GM21576 (cell line): ENCODE results near the gene KIFC3.
"Not testable (repeated sequence)": the region's sequence is repeated elsewhere in the genome, so short reads cannot be mapped to it uniquely, and the experiment has no call there.

Experiments used
- ATAC-seq: cut with Tn5 transposase; IDR thresholded peaks from one replicate; pipeline ENCODE4 v1.9.1; 2021; ENCODE audit warnings: mild to moderate bottlenecking, moderate library complexity; ENCODE audit not compliant: unreplicated experiment

KIFC3 gene

GRCh38 chr16:57726433-57726947 lies 75.8 kb downstream of the KIFC3 start:
- ATAC-seq: no peak

GRCh38 chr16:57725976-57726375 lies 76.3 kb downstream of the KIFC3 start:
- no peak for ATAC-seq

GRCh38 chr16:57725554-57725953 lies 76.7 kb downstream of the KIFC3 start:
- ATAC-seq: no peak

- ATAC-seq: no peak
These were observed 77.1 kb downstream of the KIFC3 start for GRCh38 chr16:57725151-57725550.

- ATAC-seq: no peak
These were observed 77.8 kb downstream of the KIFC3 start for GRCh38 chr16:57724531-57724930.

GRCh38 chr16:57723170-57723569 lies 79.1 kb downstream of the KIFC3 start:
- ATAC-seq: no peak

GRCh38 chr16:57722651-57723050 lies 79.6 kb downstream of the KIFC3 start:
- no peak for ATAC-seq

GRCh38 chr16:57722210-57722499 lies 80.1 kb downstream of the KIFC3 start:
- ATAC-seq: no peak

- no peak for ATAC-seq
These were observed 80.7 kb downstream of the KIFC3 start for GRCh38 chr16:57721356-57722209.

GRCh38 chr16:57720142-57720575 lies 82.1 kb downstream of the KIFC3 start:
- ATAC-seq: no peak

GRCh38 chr16:57714047-57714446 lies 88.2 kb downstream of the KIFC3 start:
- no peak for ATAC-seq

- no peak for ATAC-seq
These were observed 88.7 kb downstream of the KIFC3 start for GRCh38 chr16:57713596-57713995.

GRCh38 chr16:57712569-57712968 lies 89.7 kb downstream of the KIFC3 start:
- not testable (repeated sequence) for ATAC-seq

- ATAC-seq: no peak
These were observed 90.3 kb downstream of the KIFC3 start for GRCh38 chr16:57711993-57712392.

GRCh38 chr16:57711346-57711745 lies 90.9 kb downstream of the KIFC3 start:
- ATAC-seq: no peak

GRCh38 chr16:57709663-57710062 lies 92.6 kb downstream of the KIFC3 start:
- no peak for ATAC-seq
